HEK293 (cell line): Measurements from ENCODE around the gene SCIN.

Experiments used
- BCL11B ChIP-seq: fragments of 450-650 bp; formaldehyde crosslinking; IDR thresholded peaks from 2 replicates; pipeline ENCODE4 v1.5.1; 2016; ENCODE audit warnings: low read depth, missing biosample characterization, missing genetic modification characterization
- BCL6B ChIP-seq: fragments of 450-650 bp; formaldehyde crosslinking; IDR thresholded peaks from 2 replicates; pipeline ENCODE4 v1.5.1; 2017; ENCODE audit warnings: missing biosample characterization, missing genetic modification characterization
- IKZF3 ChIP-seq: fragments of 450-650 bp; IDR thresholded peaks from 2 replicates; pipeline ENCODE4 v1.5.0; 2018; ENCODE audit warnings: missing biosample characterization, mild to moderate bottlenecking, missing genetic modification characterization, moderate library complexity
- SETDB1 ChIP-seq: IDR thresholded peaks from one replicate; pipeline ENCODE4 v1.6.1; 2017; ENCODE audit warnings: mild to moderate bottlenecking, low read length, moderate library complexity, mixed read lengths; ENCODE audit not compliant: insufficient read length
- ZBTB44 ChIP-seq: fragments of 450-650 bp; IDR thresholded peaks from 2 replicates; pipeline ENCODE4 v1.5.1; 2018; ENCODE audit warnings: missing biosample characterization, mild to moderate bottlenecking, missing genetic modification characterization
- ZBTB48 ChIP-seq: fragments of 450-650 bp; formaldehyde crosslinking; IDR thresholded peaks from 2 replicates; pipeline ENCODE4 v1.5.1; 2016; ENCODE audit warnings: missing biosample characterization, missing genetic modification characterization
- ZEB2 ChIP-seq: fragments of 450-650 bp; formaldehyde crosslinking; IDR thresholded peaks from 2 replicates; pipeline ENCODE4 v1.5.1; 2016; ENCODE audit warnings: missing biosample characterization, missing genetic modification characterization
- ZFHX2 ChIP-seq: fragments of 450-650 bp; formaldehyde crosslinking; conservative IDR thresholded peaks from 2 replicates; pipeline ENCODE4 v1.5.1; 2016; ENCODE audit warnings: missing biosample characterization, missing genetic modification characterization
- ZIC2 ChIP-seq: fragments of 450-650 bp; formaldehyde crosslinking; IDR thresholded peaks from 2 replicates; pipeline ENCODE4 v1.5.1; 2016; ENCODE audit warnings: missing biosample characterization, missing genetic modification characterization
- ZNF132 ChIP-seq: fragments of 450-650 bp; formaldehyde crosslinking; IDR thresholded peaks from 2 replicates; pipeline ENCODE4 v1.5.1; 2017; ENCODE audit warnings: missing biosample characterization, missing genetic modification characterization, borderline replicate concordance
- ZNF169 ChIP-seq: fragments of 450-650 bp; formaldehyde crosslinking; IDR thresholded peaks from 2 replicates; pipeline ENCODE4 v1.5.1; 2016; ENCODE audit warnings: missing biosample characterization, missing genetic modification characterization
- ZNF239 ChIP-seq: fragments of 450-650 bp; formaldehyde crosslinking; IDR thresholded peaks from 2 replicates; pipeline ENCODE4 v1.5.1; 2016; ENCODE audit warnings: missing biosample characterization, missing genetic modification characterization
- ZNF26 ChIP-seq: fragments of 450-650 bp; formaldehyde crosslinking; IDR thresholded peaks from 2 replicates; pipeline ENCODE4 v1.5.1; 2016; ENCODE audit warnings: missing biosample characterization, missing genetic modification characterization
- ZNF280C ChIP-seq: fragments of 450-650 bp; formaldehyde crosslinking; IDR thresholded peaks from 2 replicates; pipeline ENCODE4 v1.5.1; 2016; ENCODE audit warnings: missing biosample characterization, missing genetic modification characterization
- ZNF302 ChIP-seq: fragments of 450-650 bp; formaldehyde crosslinking; IDR thresholded peaks from 2 replicates; pipeline ENCODE4 v1.5.1; 2016; ENCODE audit warnings: missing biosample characterization, missing genetic modification characterization, low read depth
- ZNF311 ChIP-seq: fragments of 450-650 bp; formaldehyde crosslinking; IDR thresholded peaks from 2 replicates; pipeline ENCODE4 v1.5.1; 2017; ENCODE audit warnings: missing biosample characterization, missing genetic modification characterization, borderline replicate concordance
- ZNF324 ChIP-seq: fragments of 450-650 bp; formaldehyde crosslinking; IDR thresholded peaks from 2 replicates; pipeline ENCODE4 v1.5.1; 2016; ENCODE audit warnings: missing biosample characterization, missing genetic modification characterization
- ZNF362 ChIP-seq: fragments of 450-650 bp; formaldehyde crosslinking; IDR thresholded peaks from 2 replicates; pipeline ENCODE4 v1.5.1; 2016; ENCODE audit warnings: missing biosample characterization, missing genetic modification characterization
- ZNF37A ChIP-seq: fragments of 450-650 bp; IDR thresholded peaks from 2 replicates; pipeline ENCODE4 v1.5.1; 2018; ENCODE audit warnings: missing biosample characterization, missing genetic modification characterization
- ZNF394 ChIP-seq: fragments of 450-650 bp; formaldehyde crosslinking; IDR thresholded peaks from 2 replicates; pipeline ENCODE4 v1.5.1; 2016; ENCODE audit warnings: missing biosample characterization, missing genetic modification characterization, mild to moderate bottlenecking, moderate library complexity, borderline replicate concordance
- ZNF558 ChIP-seq: fragments of 450-650 bp; formaldehyde crosslinking; IDR thresholded peaks from 2 replicates; pipeline ENCODE4 v1.5.1; 2016; ENCODE audit warnings: missing biosample characterization, missing genetic modification characterization
- ZNF629 ChIP-seq: fragments of 450-650 bp; formaldehyde crosslinking; IDR thresholded peaks from 2 replicates; pipeline ENCODE4 v1.5.1; 2017; ENCODE audit warnings: missing biosample characterization, missing genetic modification characterization
- ZNF660 ChIP-seq: fragments of 450-650 bp; IDR thresholded peaks from 2 replicates; pipeline ENCODE4 v1.5.1; 2018; ENCODE audit warnings: missing biosample characterization, mild to moderate bottlenecking, missing genetic modification characterization
- ZNF692 ChIP-seq: fragments of 450-650 bp; formaldehyde crosslinking; IDR thresholded peaks from 2 replicates; pipeline ENCODE4 v1.5.1; 2016; ENCODE audit warnings: missing biosample characterization, missing genetic modification characterization
- ZNF707 ChIP-seq: fragments of 450-650 bp; formaldehyde crosslinking; IDR thresholded peaks from 2 replicates; pipeline ENCODE4 v1.5.1; 2016; ENCODE audit warnings: missing biosample characterization, missing genetic modification characterization
- ZNF747 ChIP-seq: fragments of 450-650 bp; formaldehyde crosslinking; IDR thresholded peaks from 2 replicates; pipeline ENCODE4 v1.5.1; 2016; ENCODE audit warnings: missing biosample characterization, missing genetic modification characterization
- ZNF768 ChIP-seq: fragments of 450-650 bp; formaldehyde crosslinking; IDR thresholded peaks from 2 replicates; pipeline ENCODE4 v1.5.1; 2018; ENCODE audit warnings: missing biosample characterization, mild to moderate bottlenecking, missing genetic modification characterization
- ZSCAN30 ChIP-seq: fragments of 450-650 bp; IDR thresholded peaks from 2 replicates; pipeline ENCODE4 v1.5.1; 2018; ENCODE audit warnings: missing biosample characterization, mild to moderate bottlenecking, missing genetic modification characterization, moderate library complexity

SCIN gene

GRCh38 chr7:12570534-12571461 is at the start of gene SCIN (continued):
- no peak for TF ChIP-seq ZNF362 (tag by site-specific recombination)
- TF ChIP-seq ZBTB44 (tag by site-specific recombination): no peak
- no peak for TF ChIP-seq ZNF768 (tag by site-specific recombination)
- no peak for TF ChIP-seq BCL11B (tag by site-specific recombination)
- TF ChIP-seq ZNF707 (tag by site-specific recombination): no peak
- TF ChIP-seq ZEB2 (tag by site-specific recombination): no peak
- TF ChIP-seq ZSCAN30 (tag by site-specific recombination): no peak
- TF ChIP-seq SETDB1: no peak
- no peak for TF ChIP-seq ZNF239 (tag by site-specific recombination)
- no peak for TF ChIP-seq ZNF280C (tag by site-specific recombination)
- no peak for TF ChIP-seq ZNF692 (tag by site-specific recombination)
- no peak for TF ChIP-seq ZNF324 (tag by site-specific recombination)
- no peak; the same call in 1 of the 2 replicates for TF ChIP-seq ZNF629 (tag by site-specific recombination)
- no peak for TF ChIP-seq IKZF3 (tag by site-specific recombination)
- no peak for TF ChIP-seq ZNF558 (tag by site-specific recombination)
- TF ChIP-seq ZBTB48: 0 out of 2 replicates have a peak, but pooled peaks have one; percentile 26
- TF ChIP-seq ZIC2 (tag by site-specific recombination): 0 out of 2 replicates have a peak, but pooled peaks have one; percentile 30
- no peak for TF ChIP-seq ZNF302 (tag by site-specific recombination)
- TF ChIP-seq ZNF311 (tag by site-specific recombination): no peak
- no peak for TF ChIP-seq ZNF660 (tag by site-specific recombination)
- no peak for TF ChIP-seq ZNF394 (tag by site-specific recombination)
- TF ChIP-seq ZNF37A (tag by site-specific recombination): no peak
- no peak for TF ChIP-seq ZNF747 (tag by site-specific recombination)
- no peak for TF ChIP-seq ZNF26 (tag by site-specific recombination)
- TF ChIP-seq BCL6B (tag by site-specific recombination): no peak
- peak; percentile 49 for TF ChIP-seq ZFHX2
- no peak for TF ChIP-seq ZNF132 (tag by site-specific recombination)
- no peak for TF ChIP-seq ZNF169 (tag by site-specific recombination)
